Measurements from ENCODE around the gene TPSD1.
"Not testable (repeated sequence)": the region's sequence is repeated elsewhere in the genome, so short reads cannot be mapped to it uniquely, and the experiment has no call there.

Gene TPSD1

DNA sequence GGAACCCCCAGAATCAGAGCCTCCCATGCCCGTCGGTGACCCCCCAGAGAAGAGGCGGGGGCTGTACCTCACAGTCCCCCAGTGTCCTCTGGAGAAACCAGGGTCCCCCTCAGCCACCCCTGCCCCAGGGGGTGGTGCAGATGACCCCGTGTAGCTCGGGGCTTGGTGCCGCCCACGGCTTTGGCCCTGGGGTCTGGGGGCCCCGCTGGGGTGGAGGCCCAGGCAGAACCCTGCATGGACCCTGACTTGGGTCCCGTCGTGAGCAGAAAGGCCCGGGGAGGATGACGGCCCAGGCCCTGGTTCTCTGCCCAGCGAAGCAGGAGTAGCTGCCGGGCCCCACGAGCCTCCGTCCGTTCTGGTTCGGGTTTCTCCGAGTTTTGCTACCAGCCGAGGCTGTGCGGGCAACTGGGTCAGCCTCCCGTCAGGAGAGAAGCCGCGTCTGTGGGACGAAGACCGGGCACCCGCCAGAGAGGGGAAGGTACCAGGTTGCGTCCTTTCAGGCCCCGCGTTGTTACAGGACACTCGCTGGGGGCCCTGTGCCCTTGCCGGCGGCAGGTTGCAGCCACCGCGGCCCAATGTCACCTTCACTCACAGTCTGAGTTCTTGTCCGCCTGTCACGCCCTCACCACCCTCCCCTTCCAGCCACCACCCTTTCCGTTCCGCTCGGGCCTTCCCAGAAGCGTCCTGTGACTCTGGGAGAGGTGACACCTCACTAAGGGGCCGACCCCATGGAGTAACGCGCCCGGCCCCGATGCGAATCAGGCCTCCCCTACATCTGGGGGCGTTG lies 34.8 kb upstream of the TPSD1 start:
- DNase-seq (ENCODE audit: low read depth in 2 of 2) = no peak

DNA sequence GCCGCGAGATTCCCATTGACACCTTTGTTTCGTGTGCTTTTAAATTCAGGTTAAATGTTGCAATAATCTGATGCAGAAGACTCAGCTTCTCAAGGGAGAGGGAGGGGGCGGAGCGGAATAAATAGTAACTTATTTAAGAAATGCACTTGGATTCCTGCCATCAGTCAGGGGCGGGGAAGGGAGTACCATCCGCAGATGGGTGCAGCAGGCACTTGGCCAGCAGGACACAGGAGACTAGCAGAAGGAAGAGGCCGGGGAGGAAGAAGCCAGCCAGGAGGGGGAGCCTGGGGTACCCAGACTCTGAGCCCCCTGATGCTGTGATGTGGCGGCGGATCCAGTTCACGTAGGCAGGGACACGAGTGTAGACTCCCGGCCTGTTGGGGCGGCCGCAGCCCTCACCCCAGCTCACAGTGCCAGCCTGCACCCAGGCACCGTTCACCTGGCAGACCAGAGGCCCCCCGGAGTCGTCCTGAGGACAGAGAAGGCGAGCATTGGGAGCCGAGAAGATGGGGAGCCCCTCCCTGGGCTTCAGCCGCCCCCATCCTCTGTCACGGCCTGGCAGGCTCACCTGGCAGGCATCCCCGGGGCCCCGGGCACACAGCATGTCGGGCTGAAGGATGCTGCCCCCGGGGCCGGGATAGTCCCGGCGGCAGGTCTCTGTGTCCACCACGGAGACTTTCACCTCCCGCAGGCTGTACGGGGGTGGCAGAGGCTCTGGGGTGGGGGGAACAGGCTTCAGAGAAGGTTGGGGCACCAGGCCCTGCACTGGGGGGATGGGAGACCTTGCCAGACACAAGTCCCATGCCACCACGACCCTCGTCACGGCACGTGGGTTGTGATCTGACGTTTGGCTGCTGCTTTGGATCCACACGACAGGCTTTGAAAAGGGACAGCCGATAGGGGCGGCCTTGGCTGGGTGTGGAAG lies 34.0 kb upstream of the TPSD1 start:
- no peak for DNase-seq (ENCODE audit: low read depth in 2 of 2)

DNA sequence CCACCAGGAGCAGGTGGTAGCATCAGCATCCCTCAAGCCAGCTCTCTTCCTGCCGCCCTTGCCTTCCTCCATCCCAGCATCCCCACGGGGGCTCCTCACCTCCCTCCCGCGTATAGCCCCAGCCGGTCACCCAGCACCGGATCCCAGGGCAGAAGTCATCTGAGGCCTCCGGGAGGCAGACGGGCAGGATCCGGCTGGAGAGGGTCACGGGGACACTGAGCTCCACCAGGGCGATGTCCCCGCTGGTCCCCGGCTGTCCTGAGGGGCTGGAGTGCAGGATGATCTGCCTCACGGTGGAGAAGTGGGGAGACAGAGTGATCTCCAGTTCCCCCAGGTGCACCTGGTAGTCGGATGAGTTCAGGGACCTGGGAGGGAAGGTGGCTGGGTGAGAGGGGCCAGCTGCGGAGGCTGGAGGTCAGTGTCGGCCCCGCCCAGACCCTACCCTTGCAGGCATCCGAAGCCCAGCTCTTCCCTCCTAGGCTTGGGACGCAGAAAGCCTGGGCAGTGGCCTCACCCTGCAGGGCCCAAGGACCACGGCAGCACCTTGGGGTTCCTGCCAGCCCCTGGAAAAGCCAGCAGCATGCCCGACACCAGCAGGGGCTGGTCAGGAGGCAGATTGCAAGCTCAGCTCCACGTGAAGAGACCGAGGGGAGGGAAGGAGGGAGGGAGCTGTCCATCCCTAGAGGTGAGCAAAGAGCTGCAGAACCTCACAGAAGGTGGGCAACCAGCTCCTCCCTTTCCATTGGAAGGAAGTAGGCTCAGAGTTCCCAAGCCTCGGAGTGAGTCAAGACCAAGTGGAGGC lies 33.1 kb upstream of the TPSD1 start:
- DNase-seq (ENCODE audit: low read depth in 2 of 2) = no peak

DNA sequence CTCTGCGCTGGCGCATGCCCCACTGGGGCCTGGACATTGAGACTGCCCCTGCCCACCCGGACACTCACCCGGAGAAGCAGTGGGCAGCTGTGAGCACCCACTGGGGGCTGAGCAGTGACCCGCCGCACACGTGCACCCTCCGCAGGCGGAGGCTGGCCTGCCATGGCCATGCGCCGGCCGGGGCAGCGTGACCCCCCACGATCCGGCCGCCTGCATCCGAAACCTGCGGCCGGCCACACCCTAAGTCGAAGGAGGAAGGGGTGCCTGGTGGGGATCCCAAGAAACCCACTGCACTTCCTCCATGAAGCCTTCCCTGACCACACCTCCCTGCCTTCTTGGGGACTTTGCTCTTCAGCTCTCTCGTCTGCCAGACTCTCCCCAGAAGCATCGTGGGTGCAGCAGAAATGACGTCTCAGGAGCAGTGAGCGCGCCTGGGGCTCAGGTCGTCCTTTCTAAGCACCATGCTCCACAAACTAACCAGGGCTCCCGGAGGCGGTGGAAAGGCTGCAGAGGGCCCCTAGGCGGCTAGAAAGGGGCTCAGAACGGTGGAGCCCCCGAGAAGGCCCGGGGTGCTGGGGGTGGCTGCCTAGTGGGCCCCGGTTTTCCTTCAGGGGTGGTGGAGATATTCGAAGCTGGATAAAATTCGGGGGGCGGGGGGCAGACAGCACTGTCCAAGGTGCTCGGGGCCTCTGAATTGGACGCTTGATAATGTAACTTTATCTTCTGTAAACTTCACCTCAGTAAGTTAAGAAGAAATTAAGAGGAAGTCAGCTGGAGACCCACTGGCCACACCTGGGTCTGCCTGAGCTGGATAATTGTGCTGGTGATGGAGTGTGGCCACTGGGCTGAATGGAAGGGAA lies 32.3 kb upstream of the TPSD1 start:
- DNase-seq (ENCODE audit: low read depth in 2 of 2) = no peak

DNA sequence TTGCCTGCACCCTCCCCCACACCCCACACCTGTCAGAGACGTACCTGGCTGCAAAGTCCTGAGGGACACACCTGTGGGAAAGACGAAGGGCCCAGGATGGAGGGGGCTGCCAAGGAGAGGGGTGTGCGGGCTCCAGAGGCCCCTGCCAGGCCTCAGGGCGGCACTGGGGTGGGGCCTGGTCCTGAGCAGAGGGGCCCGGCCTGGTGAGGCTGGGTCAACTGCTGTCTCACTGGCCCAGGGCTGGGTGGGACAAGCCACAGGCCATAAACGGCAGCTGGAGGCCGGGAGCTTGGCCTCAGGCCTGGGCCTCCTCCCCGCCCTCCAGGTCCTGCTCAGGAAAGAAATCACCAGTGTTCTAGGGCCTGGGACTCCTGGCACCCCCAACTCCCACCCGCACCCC lies 31.3 kb upstream of the TPSD1 start:
- DNase-seq (ENCODE audit: low read depth in 2 of 2) = no peak

DNA sequence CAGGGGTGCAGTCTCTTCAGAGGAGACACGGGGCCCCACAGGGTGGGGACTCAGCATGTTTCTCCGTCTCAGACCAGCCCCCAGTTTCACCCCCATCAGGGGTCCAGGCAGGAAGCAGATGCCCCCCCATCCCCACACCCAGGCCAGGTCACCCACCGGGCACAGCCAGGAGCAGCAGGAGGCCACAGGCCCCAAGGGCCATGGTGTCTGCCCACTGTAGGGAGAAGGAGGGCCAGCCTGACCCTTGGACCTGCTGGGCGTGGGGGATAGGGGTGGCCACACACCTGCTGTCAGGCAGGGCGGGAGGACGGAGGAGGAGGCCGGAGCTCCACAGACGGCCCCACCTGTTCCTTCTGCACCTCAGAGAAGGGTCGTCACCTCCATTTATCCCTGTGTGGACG lies 30.8 kb upstream of the TPSD1 start, which contains the start of gene TPSG1:
TSS of gene TPSG1 (minus strand) at position 218 of the 401 bp plus-strand sequence. CDS start at position 202, 16 bp downstream.
- DNase-seq (ENCODE audit: low read depth in 2 of 2) = no peak

DNA sequence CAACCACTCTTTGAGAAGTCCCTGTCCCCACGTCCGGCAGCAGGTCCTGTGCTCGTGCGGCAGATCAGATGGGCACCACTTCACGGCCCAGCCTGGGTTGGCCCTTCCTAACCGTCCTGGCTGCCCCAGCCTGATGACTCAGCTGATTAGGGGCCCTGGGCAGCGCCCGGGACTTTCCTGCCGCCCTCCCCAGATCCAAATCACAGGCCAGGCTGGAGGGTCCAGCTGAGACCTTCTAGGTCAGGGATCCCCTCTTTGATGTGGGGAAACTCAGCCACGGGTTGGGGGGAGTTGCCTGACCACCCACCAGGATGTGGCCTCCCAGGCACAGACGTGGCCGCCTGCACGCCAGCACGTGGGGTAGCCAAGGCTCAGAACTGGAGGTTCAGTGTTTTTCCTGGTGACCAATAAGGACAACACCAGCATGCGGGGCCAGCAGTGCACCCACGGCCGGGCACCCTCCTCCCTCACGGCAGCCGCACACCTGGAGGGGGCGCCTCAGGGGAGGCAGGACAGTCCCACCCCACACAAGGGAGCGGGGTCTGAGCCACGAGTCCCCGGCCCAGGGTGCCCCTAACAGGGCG lies 30.0 kb upstream of the TPSD1 start:
- DNase-seq (ENCODE audit: low read depth in 2 of 2) = not testable (repeated sequence)

DNA sequence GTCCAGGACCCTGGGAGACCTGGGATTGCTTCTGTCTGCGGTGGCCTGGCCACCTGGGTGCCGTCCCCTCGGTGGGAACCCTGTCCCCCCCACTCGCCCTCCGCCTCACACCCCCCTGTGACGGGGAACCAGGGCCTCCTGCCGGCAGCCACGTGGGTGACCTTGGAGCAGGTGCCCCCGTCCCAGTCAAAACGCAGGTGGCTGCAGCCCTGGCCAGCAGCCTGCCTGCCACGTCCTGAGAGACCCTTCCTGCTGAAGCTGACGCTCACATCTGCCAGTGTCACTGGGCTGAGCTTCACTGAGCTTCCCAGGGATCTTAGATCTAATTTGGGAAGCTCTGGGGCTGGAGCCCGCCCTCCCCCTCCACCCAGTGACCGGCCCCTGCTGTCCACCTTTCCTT lies 29.2 kb upstream of the TPSD1 start:
- DNase-seq (ENCODE audit: low read depth in 2 of 2) = not testable (repeated sequence)

DNA sequence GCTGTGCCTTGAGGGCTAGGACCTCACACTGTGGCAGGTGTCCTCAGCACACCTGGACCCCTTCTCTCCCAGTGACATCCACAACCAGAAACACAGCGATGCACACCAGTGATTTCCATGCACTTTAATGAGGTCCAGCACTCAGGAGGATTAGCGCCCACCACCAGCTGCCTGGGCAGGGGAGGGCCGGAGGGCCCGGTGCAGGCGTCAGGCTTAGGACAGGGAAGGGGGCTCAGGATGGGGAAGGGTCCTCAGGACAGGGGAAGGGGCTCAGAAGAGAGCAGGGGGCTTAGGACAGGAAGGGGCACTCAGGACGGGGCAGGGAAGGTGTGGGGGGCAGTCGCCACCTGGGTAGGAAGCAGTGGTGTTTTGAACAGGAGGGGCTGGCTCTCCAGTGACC lies 27.6 kb upstream of the TPSD1 start:
- DNase-seq (ENCODE audit: low read depth in 2 of 2) = not testable (repeated sequence)

DNA sequence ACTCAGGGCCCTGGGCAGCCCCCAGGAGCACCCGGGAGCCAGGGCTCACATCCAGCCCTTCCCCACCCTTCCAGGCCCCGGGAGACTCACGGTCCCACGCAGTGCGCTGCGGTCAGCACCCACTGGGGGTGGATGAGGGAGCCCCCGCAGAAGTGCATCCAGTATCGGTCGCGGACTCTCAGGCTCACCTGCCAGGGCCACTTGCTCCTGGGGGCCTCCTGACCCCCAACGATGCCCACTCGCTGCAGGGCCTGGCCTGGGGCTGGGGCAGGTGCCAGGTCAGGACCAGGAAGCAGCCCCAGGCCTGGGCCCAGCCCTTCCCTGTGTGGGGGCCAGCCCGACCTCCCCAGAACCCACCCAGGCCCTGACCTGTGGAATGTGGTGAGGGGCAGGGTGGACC lies 26.4 kb upstream of the TPSD1 start:
- DNase-seq (ENCODE audit: low read depth in 2 of 2) = not testable (repeated sequence)

DNA sequence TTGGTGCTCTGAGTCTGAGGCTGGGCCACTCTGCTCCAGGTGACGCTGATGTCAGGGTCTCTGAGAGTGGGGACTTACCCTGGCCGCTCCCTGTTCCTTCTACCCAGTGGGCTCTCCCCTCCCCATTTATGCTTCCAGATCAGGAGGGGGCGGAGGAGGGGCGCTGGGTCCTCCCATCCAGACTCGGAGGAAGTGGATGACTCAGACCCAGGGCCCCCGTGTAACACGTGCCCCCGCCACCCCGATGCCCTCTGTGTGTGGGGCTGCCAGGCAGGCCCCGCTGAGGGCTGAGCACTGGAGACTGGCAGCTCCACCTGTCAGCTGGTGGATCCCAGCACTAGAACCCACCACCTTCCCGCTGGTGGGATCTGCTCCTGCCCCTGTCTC lies 25.8 kb upstream of the TPSD1 start, which contains the start of gene TPSB2:
TSS of gene TPSB2 (minus strand) at position 101 of the 387 bp plus-strand sequence. CDS start 233 bp downstream, outside the sequence.
- not testable (repeated sequence) for DNase-seq (ENCODE audit: low read depth in 2 of 2)

DNA sequence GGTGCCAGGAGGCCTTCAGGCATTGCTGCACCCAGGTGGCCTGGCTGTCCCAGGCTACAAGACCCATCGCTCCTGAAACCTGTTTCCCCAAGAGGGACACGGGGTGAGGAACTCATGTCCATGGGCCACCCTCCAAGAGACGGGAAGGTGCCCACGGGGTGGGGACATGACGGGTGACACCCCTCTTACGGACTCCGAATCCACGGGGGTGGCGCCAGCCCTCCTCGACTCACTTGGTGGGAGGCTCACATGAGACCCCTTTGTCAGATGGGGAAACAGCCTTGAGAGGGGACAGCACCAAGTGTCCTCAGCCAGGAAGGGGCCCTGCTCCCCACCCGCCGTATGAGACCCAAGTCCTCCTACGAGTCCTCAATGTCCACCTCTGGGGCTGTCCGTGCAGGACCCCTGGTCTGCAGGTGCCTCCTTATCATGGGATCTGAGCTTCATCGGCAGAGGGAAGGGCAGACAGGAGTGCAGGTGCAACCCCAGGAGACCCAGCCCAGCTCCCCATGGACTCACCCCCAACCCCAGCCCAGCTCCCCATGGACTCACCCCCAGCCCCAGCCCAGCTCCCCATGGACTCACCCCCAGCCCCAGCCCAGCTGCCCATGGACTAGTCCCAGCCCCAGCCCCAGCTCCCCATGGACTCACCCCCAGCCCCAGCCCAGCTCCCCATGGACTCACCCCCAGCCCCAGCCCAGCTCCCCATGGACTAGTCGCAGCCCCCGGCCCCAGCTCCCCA lies 25.2 kb upstream of the TPSD1 start:
- DNase-seq (ENCODE audit: low read depth in 2 of 2) = not testable (repeated sequence)

DNA sequence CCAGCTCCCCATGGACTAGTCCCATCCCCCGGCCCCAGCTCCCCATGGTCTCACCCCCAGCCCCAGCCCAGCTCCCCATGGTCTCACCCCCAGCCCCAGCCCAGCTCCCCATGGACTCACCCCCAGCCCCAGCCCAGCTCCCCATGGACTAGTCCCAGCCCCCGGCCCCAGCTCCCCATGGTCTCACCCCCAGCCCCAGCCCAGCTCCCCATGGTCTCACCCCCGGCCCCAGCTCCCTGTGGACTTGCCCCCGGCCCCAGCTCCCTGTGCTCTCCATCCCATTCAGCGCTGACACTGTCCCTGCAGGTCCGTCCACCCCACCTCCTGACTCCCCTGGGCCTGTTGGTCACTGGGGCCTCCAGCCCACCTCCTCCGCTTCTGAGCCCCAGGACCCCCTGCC lies 24.6 kb upstream of the TPSD1 start:
- DNase-seq (ENCODE audit: low read depth in 2 of 2) = not testable (repeated sequence)

DNA sequence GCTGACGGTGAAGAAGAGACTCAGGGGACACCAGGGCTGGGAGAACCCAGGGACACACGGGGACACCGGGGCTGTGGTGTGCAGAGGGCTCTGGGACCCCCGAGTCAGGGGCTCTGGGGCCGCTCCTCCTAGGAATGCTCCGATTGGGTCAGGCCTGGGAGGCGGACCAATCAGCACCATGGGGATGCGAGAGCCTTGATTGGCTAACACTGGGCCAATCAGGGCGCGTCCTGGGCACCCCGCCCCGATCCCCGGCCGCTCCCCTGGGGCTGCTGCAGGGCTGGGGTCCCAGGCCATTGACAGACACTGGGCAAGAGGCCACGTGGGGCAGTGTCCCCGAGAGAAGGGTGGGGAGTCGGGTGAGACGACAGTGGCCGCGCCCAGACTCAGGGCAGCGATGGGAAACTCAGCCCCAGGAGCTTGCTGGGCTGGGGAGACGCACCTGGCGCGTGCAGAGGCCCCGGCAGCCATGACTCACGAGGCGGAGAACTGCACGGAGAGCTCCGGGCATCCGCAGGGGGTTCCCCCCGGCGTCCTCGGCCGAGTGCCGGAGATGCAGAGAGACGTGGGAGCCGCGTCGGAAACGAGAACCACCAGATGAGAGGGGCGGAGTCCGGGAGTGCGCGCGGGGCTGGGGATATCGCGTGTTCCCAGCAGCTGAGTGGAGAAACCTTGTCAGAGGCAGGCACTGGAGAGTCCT lies 23.7 kb upstream of the TPSD1 start:
- DNase-seq (ENCODE audit: low read depth in 2 of 2) = not testable (repeated sequence)

DNA sequence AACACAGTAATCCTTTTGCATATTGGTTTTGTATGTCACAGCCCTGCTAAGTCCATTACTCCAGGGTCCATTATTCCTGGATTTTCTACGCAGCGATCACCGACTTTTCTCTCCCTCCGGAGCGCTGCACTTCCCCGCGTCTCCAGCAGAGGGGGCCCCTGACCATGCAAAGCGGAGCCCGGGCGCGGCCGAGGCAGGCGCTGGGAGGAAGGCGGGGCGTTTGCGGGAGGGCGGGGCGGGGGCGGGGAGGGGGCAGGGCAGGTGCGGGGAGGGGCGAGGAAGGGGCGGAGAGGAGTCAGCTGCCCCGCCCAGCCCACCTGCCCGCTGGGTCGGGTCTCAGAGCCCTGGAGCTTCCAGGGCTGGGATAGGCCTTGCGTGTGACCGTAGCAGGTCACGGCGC lies 19.2 kb upstream of the TPSD1 start:
- DNase-seq (ENCODE audit: low read depth in 2 of 2) = not testable (repeated sequence)

DNA sequence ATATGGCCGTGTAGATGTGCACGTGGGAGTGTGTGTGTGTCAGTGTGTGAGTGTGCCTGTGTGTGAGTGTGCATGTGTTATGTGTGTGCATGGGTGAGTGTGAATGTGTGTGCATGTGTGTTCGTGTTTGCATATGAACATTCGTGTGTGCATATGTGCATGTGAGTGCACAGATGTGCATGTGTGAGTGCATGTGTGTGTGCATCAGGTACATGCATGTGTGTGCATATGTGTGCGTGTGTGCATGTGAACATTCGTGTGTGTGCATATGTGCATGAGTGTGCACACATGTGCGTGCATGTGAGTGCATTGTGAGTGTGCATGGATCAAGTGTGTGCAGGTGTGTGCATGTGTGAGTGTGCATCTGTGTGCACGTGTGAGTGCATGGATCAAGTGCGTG lies 17.9 kb upstream of the TPSD1 start:
- DNase-seq (ENCODE audit: low read depth in 2 of 2) = no peak

DNA sequence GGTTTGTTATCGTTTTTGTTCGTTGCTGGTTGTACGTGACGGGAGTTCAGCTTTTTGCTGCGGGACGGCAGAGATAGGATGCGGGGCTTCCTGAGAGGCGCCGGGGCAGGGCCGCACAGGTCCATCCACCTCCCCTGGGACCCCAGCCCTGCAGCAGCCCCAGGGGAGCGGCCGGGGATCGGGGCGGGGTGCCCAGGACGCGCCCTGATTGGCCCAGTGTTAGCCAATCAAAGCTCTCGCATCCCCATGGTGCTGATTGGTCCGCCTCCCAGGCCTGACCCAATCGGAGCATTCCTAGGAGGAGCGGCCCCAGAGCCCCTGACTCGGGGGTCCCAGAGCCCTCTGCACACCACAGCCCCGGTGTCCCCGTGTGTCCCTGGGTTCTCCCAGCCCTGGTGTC lies 17.0 kb upstream of the TPSD1 start:
- DNase-seq (ENCODE audit: low read depth in 2 of 2) = not testable (repeated sequence)

DNA sequence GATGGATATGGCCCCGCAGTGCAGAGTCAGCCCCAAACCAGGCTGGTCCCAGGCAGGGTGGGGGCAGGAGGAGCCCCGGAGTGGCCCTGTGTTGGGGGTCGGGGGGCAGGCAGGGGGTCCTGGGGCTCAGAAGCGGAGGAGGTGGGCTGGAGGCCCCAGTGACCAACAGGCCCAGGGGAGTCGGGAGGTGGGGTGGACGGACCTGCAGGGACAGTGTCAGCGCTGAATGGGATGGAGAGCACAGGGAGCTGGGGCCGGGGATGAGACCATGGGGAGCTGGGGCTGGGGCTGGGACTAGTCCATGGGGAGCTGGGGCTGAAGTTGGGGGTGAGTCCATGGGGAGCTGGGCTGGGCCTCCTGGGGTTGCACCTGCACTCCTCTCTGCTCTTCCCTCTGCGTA lies 16.3 kb upstream of the TPSD1 start:
- DNase-seq (ENCODE audit: low read depth in 2 of 2) = not testable (repeated sequence)

DNA sequence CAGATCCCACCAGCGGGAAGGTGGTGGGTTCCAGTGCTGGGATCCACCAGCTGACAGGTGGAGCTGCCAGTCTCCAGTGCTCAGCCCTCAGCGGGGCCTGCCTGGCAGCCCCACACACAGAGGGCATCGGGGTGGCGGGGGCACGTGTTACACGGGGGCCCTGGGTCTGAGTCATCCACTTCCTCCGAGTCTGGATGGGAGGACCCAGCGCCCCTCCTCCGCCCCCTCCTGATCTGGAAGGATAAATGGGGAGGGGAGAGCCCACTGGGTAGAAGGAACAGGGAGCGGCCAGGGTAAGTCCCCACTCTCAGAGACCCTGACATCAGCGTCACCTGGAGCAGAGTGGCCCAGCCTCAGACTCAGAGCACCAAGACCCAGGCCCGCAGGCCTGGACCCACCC lies 15.4 kb upstream of the TPSD1 start, which contains the start of gene TPSAB1:
TSS of gene TPSAB1 (plus strand) at position 270 of the 400 bp plus-strand sequence. CDS start 234 bp downstream, outside the sequence.
- not testable (repeated sequence) for DNase-seq (ENCODE audit: low read depth in 2 of 2)
